ENCODE results near the gene GPR87. TPM values are rescaled to one million over a fixed set of nuclear protein-coding genes. Genes with fewer than 3 reads are reported as not detected.

GPR87 gene, protein sequence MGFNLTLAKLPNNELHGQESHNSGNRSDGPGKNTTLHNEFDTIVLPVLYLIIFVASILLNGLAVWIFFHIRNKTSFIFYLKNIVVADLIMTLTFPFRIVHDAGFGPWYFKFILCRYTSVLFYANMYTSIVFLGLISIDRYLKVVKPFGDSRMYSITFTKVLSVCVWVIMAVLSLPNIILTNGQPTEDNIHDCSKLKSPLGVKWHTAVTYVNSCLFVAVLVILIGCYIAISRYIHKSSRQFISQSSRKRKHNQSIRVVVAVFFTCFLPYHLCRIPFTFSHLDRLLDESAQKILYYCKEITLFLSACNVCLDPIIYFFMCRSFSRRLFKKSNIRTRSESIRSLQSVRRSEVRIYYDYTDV
- 0.17 and 1.2 TPM in 2 replicates for total RNA-seq

DNA sequence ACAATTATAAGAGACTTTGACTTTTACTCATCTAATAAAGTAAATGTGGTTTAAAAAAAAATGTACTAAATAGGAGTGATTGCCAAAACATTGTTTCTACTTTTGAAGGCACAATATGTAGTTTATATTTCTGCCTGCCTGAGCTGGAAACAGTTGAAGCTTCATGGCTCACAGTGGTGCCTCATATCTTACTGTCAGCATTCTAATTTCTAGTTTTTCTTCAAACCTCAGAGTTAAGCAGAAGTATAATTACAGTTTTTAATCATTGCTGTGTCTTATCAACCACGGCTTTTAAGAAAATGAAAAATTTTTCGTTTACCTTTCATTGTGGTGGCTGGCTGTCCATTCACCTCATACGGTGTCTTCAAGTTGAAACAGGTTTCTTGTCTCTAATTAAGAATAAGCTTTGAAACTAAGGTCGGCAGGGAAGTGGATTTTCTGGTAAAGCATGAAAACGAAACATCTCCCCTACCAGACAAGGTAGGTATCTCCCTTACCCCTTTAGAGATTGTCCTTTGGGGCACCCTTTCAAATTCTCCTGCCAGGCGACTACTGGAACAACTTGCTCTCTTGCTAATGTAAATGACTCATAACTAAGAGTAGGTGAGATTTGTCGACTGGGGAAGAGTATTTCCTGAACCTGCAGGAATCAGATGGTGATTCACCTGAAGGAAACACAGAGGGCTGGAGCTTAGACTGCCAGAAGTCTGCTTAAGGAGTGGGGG lies at the start of gene GPR87:
Gene GPR87 (minus strand): TSS at position 554 of the 725 bp plus-strand sequence. CDS start 16,720 bp downstream, outside the sequence.

DNA sequence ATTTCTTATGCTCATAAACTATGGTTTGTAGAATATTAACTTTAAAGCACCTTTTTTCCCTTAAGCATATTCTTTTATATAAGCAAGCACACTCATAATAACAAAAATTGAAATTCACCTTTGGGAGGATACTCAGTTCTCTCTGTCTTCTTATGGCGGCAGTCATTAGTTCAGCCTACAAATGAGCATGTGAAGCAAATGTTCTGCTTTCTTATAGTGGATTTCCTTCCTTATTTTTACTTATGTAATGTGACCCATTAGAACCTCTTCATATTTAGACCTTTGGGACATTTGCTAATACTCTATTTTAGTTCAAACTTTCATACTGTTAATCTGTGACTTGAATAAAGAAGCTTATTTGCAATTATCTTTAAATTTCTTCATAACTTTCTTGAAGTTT lies 12.7 kb upstream of the GPR87 start, which contains the start of gene P2RY13:
Gene P2RY13 (minus strand): TSS at position 187 of the 400 bp plus-strand sequence. CDS start 21 bp downstream, at position 166.

DNA sequence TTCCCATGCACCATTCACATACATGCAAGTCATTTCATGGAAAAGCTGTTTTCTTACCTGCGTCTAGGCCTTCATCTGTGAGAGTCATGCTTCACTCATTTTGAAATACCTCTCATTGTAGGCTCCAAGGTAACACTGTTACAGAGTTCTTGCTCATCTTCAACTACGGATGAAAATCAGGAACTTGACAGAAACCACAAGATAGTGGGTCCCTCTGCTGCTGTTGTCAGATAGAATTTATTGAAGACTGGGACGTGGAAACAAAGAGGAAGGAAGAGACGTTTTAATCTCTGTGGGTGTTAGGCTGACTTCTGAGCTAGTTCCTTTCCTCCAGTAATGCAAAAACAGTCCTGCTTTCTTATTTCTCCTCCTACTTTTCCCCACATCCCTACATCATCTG lies 38.4 kb downstream of the GPR87 start, which contains the start of gene P2RY14:
Gene P2RY14 (minus strand): TSS at position 313 of the 400 bp plus-strand sequence. CDS start 64,226 bp downstream, outside the sequence.

Other genes with a start within 250 kb of the GPR87 start
- 0.17 and 0.30 TPM in 2 replicates for gene MED12L, start 231.2 kb downstream of the GPR87 start, total RNA-seq
- not detected in 2 replicates for gene GPR171, start 113.6 kb downstream of the GPR87 start, total RNA-seq
- not detected in 2 replicates for gene P2RY14, start 38.3 kb downstream of the GPR87 start, total RNA-seq
- gene P2RY13, start 12.7 kb upstream of the GPR87 start, total RNA-seq, result not detected in 2 replicates
- gene P2RY12, start 67.9 kb upstream of the GPR87 start, total RNA-seq, result not detected in 2 replicates
- 0.15 and 0.17 TPM in 2 replicates for gene IGSF10, start 144.2 kb upstream of the GPR87 start, total RNA-seq

All from bronchus fibroblast of lung (primary cell).